HG02840 (cell line): ENCODE measurements around the gene KCNH1.

ENCODE experiments used
- ATAC-seq: cut with Tn5 transposase; IDR thresholded peaks from one replicate; pipeline ENCODE4 v1.9.1; 2021; ENCODE audit warnings: mild to moderate bottlenecking, moderate library complexity, moderate number of reproducible peaks; ENCODE audit not compliant: unreplicated experiment, low FRiP score

Gene KCNH1

DNA sequence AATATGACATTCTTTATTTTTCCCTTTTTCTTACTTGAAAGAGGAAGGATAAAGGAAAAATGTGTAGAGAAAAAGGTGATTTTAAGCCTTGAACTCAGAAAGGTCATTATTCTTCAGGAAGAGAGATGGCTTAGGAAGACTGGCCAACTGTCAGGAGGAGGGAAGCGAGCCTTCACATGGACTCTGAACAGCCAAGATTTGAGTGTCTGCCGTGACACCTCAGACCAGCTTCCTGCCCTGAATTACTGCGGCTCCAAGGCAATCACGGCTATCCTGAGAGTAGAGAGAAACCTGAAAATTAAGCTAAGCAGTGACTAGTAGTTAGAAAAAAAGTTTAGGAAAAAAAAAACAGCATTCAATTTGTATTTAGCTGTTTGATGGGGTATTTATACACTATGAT is 314.7 kb downstream of the KCNH1 start:
- ATAC-seq: no peak

DNA sequence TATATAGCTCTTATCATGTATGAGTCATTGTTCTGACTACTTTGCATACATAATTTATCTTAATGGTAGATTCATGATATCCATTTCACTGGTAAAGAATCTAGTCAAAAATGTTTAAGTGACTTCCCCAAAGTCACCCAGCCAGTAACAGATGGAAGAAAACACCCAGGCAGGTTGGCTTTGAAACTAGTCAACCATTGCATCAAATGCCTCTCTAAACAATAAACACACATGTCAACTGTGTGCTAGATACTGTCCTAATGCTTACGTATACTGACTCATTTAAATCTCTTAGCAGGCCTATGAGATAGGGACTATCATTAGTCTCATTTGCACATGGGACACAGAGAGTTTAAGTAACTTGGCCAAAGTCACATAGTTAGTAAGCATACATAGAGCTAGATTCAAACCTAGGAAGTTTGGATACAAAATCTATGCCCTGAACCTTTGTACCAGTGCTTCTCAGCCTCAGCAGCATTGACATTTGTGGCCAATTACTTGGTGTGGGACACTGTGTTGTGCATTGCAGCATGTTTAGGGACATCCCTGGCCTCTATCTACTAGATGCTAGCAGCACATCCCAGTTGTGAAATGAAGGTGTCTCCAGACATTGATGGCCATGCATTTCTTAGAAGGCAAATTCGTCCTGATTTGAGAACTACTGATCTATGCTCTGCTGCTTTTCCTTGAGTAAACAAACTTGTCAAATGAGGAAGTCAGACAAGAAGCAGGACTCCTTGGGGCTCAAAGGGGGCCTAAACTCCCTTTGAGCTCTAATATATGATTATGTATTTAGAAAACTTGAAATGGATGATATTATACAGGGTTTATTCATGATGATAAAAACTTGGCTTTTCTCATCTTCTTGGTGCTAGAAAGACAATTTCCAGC is 316.3 kb downstream of the KCNH1 start:
- ATAC-seq: no peak

DNA sequence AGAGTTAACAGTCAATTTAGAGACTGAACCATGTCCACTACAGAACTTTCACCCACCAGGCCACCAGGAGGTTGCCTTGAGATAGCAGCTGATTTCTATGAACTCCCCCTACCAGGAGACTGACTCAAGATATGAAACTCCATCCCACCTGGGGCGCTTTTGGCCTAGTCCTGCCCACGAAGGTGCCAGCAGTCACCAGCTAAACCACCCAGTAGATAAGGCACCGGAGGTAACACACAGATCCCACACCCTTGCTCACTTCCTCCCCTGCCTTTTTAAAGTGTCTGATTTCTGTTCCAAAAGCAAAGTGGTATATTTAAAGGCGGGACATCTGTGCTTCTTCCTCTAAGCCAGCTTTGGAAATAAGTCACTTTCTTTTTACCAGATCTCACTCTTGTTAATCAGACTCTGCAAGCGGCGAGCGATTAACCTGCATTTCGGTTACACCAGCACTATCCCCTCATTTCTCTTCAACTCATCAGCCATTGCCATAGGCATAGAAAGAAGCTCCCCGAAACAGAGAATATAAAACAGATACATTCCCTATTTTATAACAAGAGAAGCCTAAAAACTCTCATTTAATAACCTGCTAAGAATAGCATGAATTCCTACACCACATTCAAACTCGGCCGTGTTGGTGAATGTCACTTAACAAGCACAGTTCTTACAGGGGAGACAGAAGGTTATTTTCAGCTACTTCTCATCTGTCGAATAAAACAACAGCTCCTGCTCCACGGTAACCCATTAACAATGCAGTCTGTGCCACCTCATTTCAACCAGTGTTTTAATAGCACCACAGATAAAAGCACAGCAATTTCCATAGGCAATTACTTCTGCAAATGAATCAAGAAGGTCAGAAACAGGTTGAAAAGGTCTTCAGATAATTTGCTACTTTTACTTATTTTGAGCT is 318.1 kb downstream of the KCNH1 start:
- ATAC-seq: no peak

DNA sequence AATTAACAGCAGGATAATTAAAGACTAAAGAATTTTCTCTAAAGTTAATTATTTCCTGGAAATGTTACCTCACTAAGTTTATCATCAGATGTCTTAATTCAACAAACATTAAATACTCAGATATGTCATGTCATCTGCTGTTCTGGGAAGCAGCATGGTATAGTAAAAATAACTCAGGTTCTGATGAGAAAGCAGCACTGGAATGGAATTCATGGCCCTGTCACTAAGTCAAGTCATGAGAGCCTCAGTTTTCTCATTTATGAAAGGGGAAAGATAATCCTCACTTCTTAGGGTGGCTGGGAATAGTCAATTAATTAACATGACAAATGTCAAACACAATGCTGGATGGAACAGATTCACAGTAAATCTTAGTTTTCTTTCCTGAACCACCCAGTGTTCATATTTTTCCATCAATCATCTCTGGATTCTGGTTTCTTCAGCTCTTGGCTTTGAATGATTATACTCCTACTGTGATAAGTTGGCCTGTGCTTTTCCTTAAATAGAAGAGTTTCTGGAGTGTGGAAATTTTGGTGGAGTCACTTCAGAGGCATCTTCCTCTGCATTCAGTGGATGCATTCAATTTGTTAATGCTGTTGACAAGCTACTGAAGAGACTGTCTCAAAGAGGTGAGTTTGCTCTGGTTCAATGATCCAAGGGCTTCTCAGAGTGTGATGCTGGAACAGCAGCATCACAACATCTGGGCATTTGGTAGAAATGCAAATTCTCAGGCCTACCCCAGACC is 319.4 kb downstream of the KCNH1 start:
- ATAC-seq: no peak

DNA sequence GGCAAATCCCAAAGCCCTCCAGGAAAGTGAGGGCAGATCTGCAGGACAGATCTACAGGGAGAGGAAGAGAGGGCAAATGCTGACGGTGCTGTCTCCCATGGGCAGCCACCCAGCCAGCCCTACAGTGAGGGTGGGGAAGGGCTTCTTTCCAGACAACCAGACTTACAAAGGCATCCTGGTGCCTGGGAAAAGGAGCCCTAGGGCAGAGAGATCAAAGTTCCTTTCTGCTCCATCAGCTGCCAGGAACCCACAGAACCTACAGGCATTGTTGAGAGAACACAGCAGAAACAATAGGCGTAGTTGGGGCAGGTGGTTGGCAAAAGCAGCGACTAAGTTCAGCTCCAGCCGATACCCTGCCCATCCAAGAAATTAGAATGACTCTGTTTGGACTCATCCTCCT is 332.4 kb downstream of the KCNH1 start:
- ATAC-seq: no peak

DNA sequence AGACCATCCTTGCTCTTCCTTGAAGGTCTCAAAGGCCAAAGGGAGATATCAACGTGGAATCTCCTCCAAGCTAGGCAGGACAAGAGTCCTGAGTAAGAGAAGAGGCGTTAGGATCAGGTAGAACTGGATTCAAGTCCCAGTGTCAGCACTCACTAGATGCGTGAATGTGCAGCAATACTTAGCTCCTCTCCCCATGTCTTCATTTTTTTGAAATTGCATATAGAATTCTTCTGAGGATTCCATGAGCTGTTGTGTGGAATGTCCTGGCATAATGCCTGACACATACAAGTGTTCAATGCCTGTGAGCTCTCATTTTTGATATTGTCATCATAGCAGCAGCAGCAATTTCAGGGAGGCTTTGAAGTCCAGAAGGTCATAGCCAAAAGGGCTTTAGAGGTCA is 333.2 kb downstream of the KCNH1 start:
- ATAC-seq: no peak

DNA sequence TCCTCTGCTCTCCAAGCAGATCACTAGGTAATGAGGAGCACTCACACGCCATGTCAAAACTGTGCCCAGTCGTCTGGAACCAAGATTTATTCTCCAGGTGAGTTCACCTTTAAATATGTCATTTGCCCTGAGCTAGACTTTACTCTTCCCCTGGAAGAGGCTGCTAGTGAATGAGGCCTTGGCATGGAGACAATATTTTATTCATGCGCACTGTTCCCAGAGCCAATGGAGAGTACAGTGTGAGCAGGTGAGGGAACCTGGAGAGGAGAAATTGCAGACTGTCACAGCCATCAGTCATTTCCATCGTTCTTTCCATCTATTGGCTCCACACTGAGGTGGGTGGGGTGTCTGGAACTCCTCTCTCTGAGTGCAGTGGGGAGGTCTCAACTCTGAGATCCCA is 333.6 kb downstream of the KCNH1 start:
- no peak for ATAC-seq

DNA sequence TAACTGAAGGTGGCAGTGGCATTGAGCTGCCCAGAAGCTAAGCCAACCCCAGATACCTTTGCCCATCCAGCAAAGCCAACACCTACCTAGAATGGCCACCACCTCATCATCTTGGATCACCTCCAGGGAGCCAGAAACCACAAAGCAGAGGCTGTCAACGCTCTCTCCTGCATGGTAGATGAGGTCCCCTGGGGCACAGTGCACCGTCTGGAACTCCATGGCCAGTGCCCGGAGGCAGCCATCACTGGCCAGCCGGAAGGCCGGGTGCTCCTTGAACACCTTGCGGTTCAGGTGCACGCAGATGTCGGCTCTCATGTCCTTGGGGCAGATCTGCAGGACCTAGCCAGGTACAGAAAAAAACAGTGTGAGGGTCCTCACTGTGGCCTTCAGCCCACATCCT is 336.5 kb downstream of the KCNH1 start:
- ATAC-seq: no peak

DNA sequence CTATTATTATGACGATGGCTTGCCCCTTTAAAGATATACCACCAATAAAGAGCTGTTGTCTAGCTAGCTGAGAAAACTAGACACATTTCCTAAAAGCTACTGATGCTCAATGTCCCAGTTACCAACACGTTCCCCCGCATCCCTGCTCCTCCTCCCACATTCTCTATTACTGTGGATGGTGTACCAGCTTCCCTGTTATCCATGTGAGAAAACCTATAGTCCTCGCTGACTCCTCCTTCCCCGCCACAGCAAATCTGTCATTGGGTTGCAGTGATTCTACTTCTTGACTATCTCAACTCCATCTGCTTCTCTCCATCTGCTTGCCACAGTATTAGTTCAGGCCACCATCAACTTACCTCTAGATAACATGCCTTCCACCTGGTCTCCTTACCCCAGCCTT is 337.5 kb downstream of the KCNH1 start:
- no peak for ATAC-seq

DNA sequence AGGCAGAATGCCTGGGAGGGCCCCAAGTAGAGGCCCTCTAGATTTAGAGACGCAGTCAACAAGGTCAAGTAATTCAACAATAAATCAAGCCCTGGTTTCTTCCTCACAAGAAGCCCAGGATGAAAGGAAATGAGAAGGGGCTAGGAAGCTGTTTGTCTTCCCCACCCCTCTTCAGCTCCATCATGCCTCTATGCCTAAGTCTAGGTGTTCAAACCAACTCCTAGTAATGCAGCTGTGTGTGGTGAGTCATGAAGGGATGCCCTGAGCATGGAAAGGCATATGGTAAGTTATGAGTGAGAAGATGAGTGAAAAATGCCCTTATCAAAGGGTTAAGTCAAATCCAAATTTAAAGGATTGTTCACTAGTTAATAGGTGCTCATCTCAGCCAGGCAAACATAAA is 339.5 kb downstream of the KCNH1 start:
- no peak for ATAC-seq

DNA sequence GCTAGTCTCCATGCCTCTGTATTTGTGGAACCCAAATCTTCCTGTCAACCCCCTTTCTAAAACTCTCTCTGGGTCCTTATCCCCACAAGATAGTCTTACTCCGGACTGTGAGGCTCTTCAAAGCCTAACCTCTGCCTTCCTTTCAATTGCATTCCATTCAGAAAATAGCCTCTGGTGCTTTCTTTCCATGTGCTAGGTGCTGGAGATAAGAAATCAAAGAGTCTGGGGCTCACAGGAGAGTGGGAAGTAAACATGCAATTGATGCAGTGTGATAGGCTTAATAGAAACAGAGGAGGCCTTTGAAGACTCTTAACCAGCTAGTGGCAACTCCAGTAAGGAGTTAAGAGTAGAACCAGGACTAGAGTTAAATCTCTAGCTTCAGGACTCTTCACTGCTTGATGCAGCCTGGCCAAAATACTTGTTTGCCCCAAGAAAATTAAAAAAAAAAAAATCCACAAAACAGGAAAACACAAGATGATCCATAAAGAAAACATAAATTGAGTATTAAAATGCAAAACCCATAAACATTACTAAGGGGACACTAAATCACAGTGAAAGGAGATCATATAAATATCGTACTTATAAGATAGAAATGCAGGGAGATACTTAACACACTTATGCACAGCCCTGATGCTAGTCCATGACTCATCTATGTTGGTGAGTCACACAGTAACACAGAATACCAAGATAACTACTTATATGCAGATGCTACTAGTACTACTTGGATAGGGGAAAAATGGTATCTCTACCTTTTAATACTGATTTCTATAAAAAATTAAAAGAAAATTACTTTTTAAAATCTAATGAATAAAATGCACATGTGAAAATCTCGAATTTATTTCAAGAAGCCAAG is 341.5 kb downstream of the KCNH1 start:
- ATAC-seq: no peak

DNA sequence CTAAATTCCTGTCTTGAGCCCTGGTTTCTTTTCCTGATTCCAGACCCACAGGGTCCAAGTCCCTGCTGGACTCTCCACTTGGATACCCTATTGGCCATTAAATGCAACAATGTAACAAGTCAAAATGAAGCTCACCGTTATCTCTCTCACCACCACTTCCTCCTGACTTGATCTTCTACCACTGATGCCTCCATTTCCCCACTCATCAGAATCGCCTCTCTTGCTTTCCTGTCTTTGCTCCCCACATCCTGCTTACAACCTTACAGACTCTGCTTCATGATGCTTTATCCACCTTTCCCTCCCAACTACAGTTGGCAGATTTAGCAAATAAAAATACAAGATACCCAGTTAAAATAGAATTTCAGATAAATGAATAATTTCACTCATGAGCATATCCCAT is 343.8 kb downstream of the KCNH1 start:
- no peak for ATAC-seq

DNA sequence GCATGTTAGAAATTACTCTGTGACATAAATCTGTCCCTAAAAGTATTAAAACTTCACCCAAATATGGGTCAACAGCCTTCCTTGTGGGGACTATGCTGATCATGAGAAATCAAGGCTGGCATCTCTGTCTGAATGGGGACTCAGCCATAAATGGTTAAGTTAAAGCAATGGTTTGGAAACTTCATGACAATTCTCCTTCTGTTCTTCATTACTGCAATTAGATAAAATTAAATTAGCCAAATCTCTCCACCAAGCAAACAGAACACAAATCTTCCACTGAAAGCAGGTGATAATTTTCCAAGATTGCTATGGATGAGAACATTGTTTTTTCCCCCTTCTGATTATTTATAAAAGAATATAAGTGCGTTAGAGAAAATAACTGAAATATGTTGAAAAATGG is 346.1 kb downstream of the KCNH1 start:
- ATAC-seq: no peak

DNA sequence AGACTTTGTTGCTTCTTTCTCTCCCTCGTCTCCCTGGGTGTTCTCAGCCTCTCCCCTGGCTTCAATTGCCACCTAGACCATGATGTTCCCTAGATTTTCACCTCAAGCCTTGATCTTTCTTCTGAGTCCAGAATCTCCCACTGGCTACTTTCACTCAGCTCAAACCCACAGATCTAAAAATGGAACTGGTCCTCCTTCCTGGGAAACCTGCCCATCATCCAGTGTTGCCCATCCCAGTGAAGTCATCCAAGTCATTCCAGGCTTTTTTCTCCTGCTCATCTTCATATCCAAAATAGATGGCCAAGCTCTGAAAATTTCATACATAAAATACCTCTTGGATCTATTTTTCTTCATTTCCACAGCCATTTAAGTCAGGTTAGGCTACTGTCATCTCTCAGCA is 347.4 kb downstream of the KCNH1 start:
- ATAC-seq: no peak

DNA sequence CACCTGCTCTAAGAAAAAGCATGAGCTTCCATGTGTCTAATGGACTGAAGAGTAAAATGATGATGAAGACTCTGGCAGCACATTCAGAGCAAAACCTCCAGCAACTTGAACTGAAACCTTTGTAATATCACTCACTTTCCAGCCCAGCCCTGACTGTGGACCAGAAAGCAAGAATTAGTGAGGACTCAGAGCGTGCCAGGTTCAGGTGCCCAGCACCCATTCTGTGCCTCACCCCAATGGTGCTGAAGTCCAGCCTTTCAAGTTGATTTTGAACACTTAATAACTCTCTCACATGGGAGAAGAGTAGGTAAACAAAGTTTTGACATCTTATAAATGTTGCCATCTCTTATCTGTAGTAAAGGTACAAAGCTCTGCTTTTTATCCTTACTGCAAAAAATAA is 350.0 kb downstream of the KCNH1 start:
- no peak for ATAC-seq

DNA sequence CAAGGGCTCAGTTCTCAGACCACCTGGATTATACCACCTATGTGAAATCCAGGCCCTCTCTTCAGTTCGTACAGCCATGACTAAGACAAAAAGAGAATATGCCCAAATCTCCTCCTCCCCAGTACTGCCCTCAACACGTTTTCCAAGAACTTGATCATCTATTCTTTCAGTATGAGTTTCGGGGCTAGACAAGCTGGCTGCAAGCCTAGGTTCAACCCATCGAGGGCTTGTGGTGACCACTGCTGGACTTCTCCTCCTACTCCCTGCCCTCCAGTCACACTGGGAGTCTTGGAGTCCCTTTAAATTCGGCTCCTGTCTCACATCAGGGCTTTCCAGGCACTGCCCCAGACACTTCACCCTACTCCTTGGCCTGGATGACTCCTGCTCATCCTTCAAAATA is 352.3 kb downstream of the KCNH1 start:
- no peak for ATAC-seq

DNA sequence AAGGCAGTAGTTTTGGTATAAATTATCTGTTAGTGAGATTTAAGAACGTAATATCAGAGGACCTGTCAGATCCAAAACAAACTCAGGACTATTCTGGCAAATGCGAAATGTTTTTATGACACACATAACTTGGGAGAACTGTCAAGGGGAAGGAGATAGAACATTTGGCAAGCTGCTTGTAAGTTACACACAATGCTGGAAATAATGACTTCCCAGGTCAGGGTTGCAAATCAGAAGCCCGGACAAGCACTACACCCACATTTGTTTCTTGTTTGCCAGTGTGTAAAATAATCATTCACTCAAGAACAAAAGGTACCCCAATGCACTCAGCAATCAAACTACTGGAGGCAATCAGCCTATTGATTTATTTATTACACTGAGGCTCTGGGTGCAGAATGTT is 354.7 kb downstream of the KCNH1 start:
- ATAC-seq: no peak

DNA sequence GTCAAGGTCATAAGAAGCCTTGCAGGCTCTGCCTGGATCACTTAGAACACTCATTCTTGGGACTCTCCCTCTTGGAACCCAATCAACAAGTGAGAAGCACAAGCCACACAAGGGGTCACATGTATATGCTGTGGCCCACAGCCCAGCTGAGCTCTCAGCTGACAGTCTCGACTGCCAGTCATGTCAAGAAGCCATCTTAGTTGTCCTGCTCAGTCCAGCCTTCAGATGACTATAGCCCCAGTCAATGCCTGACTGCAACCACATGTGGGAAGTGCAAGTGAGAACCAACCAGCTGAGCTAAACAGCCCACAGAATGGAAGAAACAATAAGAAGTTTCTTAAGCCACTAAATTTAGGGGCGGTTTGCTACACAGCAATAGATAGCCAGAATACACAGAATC is 356.0 kb downstream of the KCNH1 start:
- ATAC-seq: no peak

DNA sequence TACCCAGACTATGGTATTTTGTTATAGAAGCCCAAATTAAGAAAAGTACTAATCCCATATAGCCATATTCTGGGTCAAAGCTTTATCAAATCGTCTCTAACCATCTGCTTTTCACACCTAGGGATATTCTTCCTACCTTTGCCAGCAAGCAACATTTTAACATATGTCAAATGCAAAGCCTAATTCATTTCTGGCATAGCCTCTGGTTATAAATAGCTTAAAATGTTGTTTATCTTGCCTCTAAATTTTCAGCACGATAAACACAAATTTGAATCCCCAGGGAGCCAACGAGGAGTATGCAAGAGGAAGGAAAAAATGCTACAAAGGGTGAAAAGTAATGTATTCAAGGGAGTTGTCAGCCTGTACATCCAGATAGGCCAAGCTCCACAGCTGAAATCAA is 357.2 kb downstream of the KCNH1 start:
- ATAC-seq: no peak

DNA sequence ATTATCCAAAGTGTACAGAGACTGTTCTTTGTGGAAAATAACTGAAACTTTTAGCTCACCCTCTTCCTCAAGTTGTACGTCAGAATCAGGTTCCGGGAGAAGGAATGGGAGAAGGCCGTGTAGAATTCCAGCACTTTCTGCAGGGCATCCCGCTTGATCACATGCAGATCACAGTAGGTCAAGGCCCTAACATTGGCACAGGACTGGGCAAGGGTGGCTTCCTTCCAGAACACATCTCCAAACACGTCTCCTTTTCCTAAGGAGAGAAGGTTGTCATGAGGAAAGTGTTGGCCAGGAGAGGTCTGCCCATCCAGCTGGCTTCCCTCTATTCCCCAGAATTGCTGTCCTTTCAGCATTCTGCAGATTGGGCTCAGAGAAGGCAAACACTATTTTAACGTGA is 358.7 kb downstream of the KCNH1 start:
- no peak for ATAC-seq
